ENCODE results near the gene IL17RC. TPM values are rescaled to one million over a fixed set of nuclear protein-coding genes. Genes with fewer than 3 reads are reported as not detected.

Gene IL17RC
- total RNA-seq, 1 donor from 2014 or later, result 39.6 TPM

GRCh38 chr3:9912294-9912935 is 4.5 kb upstream of the IL17RC start:
- no peaks in the 10 kb centered on the region for H3K36me3 ChIP-seq (ENCODE audit: control insufficient read depth, insufficient read depth, low read length)
- no peaks in the 10 kb centered on the region for H3K27me3 ChIP-seq (ENCODE audit: control insufficient read depth, insufficient read depth, low read length)
- H3K4me3 ChIP-seq (ENCODE audit: low read depth, low read length), result no peak overlapping the region
- no peak for TF ChIP-seq CTCF (IDR thresholded peaks at IDR 0.05; ENCODE audit: insufficient read depth, low read length, poor library complexity, severe bottlenecking)
- no peak for DNase-seq (ENCODE audit: low read depth)

GRCh38 chr3:9913601-9914000 is 3.3 kb upstream of the IL17RC start:
- no peak for DNase-seq (ENCODE audit: low read depth)
- no peaks in the 10 kb centered on the region for H3K27me3 ChIP-seq (ENCODE audit: control insufficient read depth, insufficient read depth, low read length)
- H3K4me3 ChIP-seq (ENCODE audit: low read depth, low read length), result no peak overlapping the region
- no peak for TF ChIP-seq CTCF (IDR thresholded peaks at IDR 0.05; ENCODE audit: insufficient read depth, low read length, poor library complexity, severe bottlenecking)
- no peaks in the 10 kb centered on the region for H3K36me3 ChIP-seq (ENCODE audit: control insufficient read depth, insufficient read depth, low read length)

GRCh38 chr3:9914011-9914410 is 2.9 kb upstream of the IL17RC start:
- no peak for TF ChIP-seq CTCF (IDR thresholded peaks at IDR 0.05; ENCODE audit: insufficient read depth, low read length, poor library complexity, severe bottlenecking)

GRCh38 chr3:9914559-9915253 is 2.2 kb upstream of the IL17RC start:
- Histone ChIP-seq H3K27me3 (ENCODE audit: control insufficient read depth, insufficient read depth, low read length) (no peaks in the 10 kb centered on the region), H3K4me3 (ENCODE audit: low read depth, low read length) (peak overlapping the region; percentile 31), H3K36me3 (ENCODE audit: control insufficient read depth, insufficient read depth, low read length) (no peaks in the 10 kb centered on the region)
- no peak for TF ChIP-seq CTCF (IDR thresholded peaks at IDR 0.05; ENCODE audit: insufficient read depth, low read length, poor library complexity, severe bottlenecking)
- DNase-seq (ENCODE audit: low read depth), result no peak

More at GRCh38 chr3:9914011-9914410, 2.9 kb upstream of the IL17RC start:
- H3K27me3 ChIP-seq (ENCODE audit: control insufficient read depth, insufficient read depth, low read length), result no peaks in the 10 kb centered on the region
- no peak for DNase-seq (ENCODE audit: low read depth)
- no peaks in the 10 kb centered on the region for H3K36me3 ChIP-seq (ENCODE audit: control insufficient read depth, insufficient read depth, low read length)
- H3K4me3 ChIP-seq (ENCODE audit: low read depth, low read length), result no peak overlapping the region

GRCh38 chr3:9915254-9916141 is 1.4 kb upstream of the IL17RC start:
- TF ChIP-seq CTCF (IDR thresholded peaks at IDR 0.05; ENCODE audit: insufficient read depth, low read length, poor library complexity, severe bottlenecking), result peak; percentile 11
- peak overlapping the region; percentile 31 for H3K4me3 ChIP-seq (ENCODE audit: low read depth, low read length)
- DNase-seq (ENCODE audit: low read depth), result no peak
- H3K27me3 ChIP-seq (ENCODE audit: control insufficient read depth, insufficient read depth, low read length), result no peaks in the 10 kb centered on the region
- no peaks in the 10 kb centered on the region for H3K36me3 ChIP-seq (ENCODE audit: control insufficient read depth, insufficient read depth, low read length)
